ENCODE data around the gene SLC2A13.

DNA sequence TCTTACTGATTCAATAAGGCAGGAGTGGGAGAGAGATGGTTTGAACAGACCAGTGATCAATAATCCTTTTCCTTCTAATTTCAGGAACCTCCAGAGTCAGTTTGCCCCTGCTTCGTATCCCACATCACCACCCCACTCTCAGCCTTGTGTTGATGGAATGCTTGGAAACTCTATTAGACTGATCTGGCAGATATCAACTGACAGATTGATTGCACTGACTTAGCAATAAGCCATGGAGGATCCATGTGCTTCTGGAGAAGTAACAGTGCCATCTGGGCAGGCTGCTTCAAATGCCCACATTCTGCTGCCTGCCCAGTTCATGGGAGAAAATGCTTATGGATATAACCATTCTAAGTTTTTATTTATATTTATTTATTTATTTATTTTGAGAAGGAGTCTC is 218.0 kb downstream of the SLC2A13 start:
- TF ChIP-seq, protein P1, sequence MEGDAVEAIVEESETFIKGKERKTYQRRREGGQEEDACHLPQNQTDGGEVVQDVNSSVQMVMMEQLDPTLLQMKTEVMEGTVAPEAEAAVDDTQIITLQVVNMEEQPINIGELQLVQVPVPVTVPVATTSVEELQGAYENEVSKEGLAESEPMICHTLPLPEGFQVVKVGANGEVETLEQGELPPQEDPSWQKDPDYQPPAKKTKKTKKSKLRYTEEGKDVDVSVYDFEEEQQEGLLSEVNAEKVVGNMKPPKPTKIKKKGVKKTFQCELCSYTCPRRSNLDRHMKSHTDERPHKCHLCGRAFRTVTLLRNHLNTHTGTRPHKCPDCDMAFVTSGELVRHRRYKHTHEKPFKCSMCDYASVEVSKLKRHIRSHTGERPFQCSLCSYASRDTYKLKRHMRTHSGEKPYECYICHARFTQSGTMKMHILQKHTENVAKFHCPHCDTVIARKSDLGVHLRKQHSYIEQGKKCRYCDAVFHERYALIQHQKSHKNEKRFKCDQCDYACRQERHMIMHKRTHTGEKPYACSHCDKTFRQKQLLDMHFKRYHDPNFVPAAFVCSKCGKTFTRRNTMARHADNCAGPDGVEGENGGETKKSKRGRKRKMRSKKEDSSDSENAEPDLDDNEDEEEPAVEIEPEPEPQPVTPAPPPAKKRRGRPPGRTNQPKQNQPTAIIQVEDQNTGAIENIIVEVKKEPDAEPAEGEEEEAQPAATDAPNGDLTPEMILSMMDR (IDR thresholded peaks at IDR 0.05 in 8 of 11, conservative IDR thresholded peaks at IDR 0.05 in 3 of 11): no peak
- TF ChIP-seq POLR2A (IDR thresholded peaks at IDR 0.05): no peak
- no peak for TF ChIP-seq POLR2AphosphoS5 (IDR thresholded peaks at IDR 0.05)
